Fibroblast of the aortic adventitia (primary cell): Measurements from ENCODE around the gene EPB41L4B. TPM values are rescaled to one million over a fixed set of nuclear protein-coding genes. Genes with fewer than 3 reads are reported as not detected.
A peak's percentile ranks its signal among the peaks of the same experiment; 100 is the strongest.

Experiments
- DNase-seq: peaks from one replicate; pipeline ENCODE4 v3.0.0-alpha.2; 2010; ENCODE audit warnings: low read depth
- H3K4me3 ChIP-seq: 2 replicates; pipeline ENCODE4 v1.5.1; 2011; ENCODE audit warnings: low read depth, mild to moderate bottlenecking, control low read depth, low read length, moderate library complexity
- total RNA-seq: library from RNA; depleted of rRNA; stranded (reverse); fragments of >200 nt; gene quantifications from 2 replicates; pipeline ENCODE4 v1.2.3, GENCODE V29; 2012; ENCODE audit warnings: low replicate concordance
- TF ChIP-seq, protein P1 (sequence below): IDR thresholded peaks from 2 replicates; pipeline ENCODE4 v1.5.1; 2011; ENCODE audit warnings: mild to moderate bottlenecking, low read length, control low read depth, inconsistent platforms; ENCODE audit not compliant: insufficient read depth

EPB41L4B gene
- total RNA-seq, 1 donor: 1.8 TPM

DNA sequence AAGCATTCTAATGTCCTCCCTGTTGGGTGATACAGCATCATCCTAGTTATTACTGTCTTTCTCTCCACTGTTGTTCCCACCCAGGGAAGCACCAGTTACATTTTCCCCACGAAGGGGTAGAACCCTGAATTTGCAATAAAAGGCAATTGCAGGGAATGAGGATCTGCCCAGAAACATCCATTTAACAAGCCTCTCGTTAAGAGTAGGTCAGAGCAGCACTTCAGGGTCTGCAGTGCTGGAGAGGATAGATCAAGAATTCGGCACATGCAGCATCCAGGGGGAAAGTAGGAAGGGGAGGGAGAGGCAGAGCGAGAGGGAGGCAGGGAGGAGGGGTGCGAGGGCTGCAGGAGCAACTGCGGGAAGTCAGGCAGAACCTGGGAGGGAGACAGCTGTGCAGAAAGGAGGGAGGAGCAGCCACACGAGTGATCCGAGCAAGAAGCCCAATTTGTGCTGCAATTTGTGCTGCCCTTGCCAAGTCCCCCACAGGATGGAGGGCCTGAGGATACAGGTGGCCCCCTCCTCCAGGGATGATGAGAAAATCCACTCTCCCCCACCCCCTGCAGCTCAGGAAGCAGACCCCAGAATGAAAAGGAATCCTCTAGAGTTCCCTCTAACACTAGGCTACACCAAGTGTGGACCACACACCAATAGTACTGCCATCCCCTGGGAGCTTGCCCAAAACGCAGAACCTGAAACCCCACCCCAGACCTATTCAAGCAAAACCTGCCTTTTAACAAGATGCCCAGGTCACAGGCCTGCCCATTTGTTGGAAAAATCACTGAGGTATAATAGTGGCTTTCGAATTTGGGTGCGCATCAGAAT, 62.2 kb downstream of the EPB41L4B start:
- TF ChIP-seq, protein P1, sequence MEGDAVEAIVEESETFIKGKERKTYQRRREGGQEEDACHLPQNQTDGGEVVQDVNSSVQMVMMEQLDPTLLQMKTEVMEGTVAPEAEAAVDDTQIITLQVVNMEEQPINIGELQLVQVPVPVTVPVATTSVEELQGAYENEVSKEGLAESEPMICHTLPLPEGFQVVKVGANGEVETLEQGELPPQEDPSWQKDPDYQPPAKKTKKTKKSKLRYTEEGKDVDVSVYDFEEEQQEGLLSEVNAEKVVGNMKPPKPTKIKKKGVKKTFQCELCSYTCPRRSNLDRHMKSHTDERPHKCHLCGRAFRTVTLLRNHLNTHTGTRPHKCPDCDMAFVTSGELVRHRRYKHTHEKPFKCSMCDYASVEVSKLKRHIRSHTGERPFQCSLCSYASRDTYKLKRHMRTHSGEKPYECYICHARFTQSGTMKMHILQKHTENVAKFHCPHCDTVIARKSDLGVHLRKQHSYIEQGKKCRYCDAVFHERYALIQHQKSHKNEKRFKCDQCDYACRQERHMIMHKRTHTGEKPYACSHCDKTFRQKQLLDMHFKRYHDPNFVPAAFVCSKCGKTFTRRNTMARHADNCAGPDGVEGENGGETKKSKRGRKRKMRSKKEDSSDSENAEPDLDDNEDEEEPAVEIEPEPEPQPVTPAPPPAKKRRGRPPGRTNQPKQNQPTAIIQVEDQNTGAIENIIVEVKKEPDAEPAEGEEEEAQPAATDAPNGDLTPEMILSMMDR: no peak
- no peak overlapping the region for H3K4me3 ChIP-seq
- DNase-seq: no peak

DNA sequence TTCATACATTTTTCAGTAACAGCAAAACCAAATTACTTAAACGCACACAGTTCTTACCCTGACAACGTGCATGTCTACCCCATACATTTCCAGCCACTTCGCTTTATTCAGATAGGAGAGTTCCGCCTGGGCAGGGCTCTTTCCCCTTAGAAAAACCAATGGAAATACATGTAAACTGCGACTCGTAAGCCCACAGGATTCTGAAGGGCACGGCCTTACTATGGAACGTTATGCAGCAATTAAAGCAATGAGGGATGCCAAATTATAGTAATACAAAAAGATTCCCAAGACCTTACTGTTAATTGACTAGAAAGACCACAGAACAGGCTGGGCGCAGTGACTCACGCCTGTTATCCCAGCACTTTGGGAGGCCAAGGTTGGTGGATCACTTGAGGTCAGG, 64.5 kb downstream of the EPB41L4B start:
- TF ChIP-seq, protein P1: no peak
- DNase-seq: no peak
- no peak overlapping the region for H3K4me3 ChIP-seq

DNA sequence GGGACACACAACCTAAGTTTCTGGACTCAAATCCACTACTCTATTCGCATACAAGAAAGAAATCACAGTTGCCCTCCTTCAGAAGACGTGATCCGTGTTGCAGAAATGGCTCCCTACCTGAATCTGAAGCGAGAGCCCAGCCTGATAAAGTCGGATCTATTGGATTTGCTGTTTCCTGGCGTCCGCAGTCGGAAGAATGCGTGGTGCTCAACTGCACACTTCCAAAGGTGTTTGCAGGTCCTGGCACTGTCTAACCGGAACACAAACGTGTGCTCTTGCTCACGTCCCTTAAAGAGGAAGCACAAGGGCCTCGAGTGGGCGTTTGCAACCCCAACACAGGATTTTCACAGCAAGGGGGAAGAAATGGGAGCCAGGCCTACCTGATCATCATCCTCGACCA, 65.5 kb downstream of the EPB41L4B start:
- TF ChIP-seq, protein P1: no peak
- H3K4me3 ChIP-seq: no peak overlapping the region
- no peak for DNase-seq

DNA sequence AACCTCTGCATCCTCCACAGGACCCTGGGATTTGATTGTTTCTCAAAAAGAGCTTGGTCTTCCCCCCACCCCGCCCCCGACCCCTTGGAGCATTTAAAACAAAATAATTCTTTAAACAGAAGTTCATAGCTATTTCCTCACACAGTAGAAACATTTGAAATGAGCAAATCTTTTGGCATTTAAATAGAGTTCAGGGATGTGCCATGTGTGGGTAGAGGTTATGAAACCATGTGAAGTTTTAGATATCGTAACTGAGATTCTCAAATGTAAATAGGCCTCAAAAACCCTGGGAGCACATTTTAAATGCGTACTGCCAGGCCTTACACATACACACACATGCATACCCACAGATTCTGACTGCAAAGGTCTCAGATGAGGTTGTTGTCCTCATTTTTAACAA, 66.5 kb downstream of the EPB41L4B start:
- DNase-seq: peak; percentile 67
- H3K4me3 ChIP-seq: no peak overlapping the region
- TF ChIP-seq, protein P1: no peak

DNA sequence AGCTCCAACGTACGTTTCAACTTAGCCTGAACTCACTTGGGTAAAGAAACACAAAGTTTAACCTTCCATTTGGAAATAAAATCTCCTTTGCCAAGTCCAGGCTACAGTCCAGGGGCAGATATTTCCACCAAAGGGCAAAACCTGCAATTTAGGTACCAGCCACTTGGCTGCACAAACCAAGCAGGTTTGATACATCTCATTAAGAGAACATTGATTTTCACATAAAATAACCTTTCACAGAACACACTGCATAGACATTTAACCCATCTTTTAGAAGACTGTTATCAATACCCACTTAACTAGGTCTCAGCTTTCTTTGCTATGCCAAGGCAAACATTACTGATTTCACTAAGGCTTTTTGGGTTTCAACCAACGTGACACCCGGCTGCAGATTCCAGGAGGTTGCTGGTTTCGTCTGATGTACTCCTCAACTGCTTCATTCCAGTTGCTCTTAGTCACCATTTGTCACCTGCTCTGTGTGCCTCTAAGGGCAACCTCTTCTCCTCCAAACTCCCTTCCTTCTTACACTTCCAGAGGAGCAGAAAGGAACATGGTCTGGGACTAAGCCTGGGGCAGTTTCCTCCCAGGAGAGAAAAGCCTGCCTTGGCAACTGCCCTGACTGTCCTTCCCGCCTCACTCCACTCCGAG, 67.1 kb downstream of the EPB41L4B start:
- TF ChIP-seq, protein P1: no peak
- peak; percentile 71 for DNase-seq
- H3K4me3 ChIP-seq: no peak overlapping the region

DNA sequence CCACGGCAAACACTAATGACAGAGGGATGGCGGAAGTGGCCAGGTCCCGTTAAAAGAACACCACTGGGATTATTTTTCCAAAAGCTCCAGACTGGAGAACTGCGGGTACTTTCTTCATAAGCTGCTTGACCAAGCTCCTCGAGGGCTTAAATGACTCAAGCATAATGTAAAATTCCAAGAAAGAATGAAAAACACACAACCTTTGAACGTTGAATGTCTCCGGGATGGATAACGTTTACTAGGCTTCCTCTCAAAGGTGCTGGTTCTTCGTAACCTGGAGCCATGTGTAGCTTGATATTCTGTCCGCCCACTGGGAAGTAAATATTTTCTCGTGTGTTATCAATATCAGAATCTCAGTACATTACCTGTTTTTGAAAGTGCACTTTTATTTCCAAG, 67.6 kb downstream of the EPB41L4B start:
- DNase-seq: no peak
- TF ChIP-seq, protein P1: no peak
- H3K4me3 ChIP-seq: no peak overlapping the region

DNA sequence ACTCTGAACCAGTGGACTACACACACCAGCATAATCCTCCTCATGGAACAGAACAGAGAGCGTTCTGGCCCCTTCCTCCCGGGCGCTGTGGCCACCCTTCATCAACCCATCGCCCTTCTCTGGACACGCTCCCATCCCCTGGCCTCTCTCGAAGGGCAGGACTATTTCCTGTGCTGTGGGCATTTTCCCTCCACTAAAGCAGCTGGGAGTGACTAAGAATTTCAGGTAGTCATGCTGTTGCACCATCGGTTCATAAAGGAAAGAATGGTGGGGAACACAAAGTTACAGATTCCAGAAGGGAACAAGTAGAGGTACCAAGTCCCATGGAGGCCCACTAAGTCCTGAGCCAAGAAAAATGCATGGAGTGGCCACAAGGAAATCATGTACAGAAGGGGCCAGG, 68.6 kb downstream of the EPB41L4B start:
- no peak for DNase-seq
- TF ChIP-seq, protein P1: no peak
- H3K4me3 ChIP-seq: no peak overlapping the region
